ENCODE data around the gene NDRG4.

NDRG4 gene

DNA sequence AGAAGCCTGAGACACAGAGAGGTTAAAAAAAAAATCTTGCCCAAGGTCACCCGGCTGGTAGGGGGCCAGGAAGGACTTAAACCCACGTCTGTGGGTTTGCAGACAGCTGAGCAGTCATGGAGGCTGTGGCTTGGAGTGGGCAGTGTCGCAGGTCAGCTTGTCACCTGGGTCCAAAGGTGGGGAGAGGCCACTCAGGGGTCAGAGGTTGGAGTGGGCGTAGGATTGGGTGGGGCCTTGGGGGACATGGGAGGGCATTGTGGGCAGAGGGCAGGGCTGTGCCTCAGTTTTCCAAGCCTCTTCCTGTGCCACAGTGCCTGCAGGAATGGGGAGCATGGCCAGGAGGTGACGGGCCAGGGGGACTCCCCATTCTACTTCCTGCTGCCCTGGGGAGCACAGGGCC lies 2.0 kb upstream of the NDRG4 start:
- no peak for DNase-seq

DNA sequence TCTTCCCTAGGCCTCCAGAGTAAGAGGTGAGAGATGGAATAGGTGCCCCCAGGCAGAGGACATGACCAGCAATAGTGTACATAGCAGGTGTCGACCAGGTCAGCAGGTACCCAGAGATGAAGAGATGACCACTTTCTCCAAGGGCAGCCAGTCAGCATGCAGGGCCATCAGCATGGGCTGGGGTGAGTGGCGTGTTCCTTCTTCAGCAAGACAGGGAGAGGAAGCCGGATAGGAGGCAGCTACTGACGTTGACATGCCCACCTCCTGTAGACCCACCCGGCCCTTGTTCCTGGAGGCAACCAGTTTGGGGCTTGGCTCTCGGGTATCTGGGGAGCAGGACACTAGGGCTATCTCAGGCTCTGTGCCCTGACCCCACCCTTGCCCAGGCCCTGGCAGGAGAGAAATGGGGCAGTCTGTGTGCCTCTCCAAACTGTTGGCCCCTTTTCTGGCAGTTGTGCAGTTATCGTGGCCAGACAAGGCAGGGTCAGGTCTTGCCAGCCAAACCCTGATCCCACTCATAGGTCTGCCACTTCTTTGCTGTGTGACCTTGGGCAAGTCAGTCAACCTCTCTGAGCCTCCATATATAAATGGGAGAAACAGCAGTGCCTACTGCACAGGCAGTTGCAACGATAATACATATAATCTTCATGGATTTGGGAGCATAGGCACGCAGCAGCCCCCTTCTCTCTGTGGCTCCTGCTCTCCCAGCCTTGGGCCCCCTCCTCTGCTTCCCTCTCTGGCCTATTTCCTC lies 1.4 kb upstream of the NDRG4 start:
- no peak for DNase-seq

DNA sequence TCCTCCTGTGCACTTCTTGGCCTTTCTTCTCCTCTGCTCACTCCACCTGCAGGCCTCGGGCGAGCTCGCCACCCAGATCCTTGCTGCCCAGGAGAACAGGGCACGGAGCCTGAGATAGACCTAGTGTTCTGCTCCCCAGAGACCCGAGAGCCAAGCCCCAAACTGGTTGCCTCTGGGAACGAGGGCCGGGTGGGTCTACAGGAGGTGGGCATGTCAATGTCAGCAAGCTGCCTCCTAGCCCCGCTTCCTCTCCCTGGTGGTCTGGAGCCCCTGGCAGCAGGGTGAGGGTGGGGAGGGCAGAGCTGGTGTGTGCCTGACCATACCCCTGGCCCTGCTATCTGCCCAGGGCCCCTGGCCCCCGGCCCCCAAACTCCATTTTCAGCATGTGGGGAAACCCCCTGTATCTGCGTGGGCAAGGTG lies 841 bp upstream of the NDRG4 start:
- DNase-seq, result no peak

DNA sequence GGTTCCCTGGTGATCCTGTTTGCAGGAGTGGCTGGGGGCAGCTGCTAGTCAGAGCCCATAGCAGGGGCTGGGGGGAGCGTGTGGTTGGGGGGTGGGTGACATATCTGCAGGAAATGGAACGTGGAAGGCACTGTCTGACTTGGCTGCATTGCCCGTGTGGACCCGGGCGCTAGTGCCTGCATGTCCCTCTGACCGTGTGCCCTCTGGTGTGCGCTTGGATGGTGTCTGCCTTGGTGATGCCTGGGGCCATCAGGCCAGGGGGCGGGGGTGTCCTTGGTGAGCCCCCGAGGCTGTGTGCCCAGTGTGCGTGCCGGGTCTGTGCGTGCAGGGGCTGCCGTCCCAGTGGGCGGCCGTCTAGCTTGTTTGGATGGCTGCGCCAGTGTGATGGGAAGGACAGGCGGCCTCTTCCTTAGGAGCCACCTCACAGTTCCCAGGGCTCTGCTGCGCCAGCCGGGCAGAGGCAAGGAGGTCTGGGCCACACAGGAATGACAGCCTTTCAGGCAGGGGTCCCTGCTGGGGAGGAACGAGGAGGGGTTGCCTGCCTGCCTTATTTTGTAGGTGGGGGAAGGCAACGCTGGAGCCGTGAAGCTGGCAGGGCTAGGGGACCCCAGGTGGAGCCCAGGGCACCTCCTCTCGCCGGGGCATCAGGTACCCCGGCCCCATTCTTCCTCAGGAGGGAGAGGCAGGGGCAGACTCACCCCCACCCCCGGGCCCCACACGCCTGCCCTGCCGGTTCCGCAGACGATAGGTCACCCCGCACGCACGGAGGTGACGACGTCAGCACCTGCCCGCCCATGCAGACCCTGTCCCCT lies 693 bp downstream of the NDRG4 start:
- DNase-seq, result no peak

DNA sequence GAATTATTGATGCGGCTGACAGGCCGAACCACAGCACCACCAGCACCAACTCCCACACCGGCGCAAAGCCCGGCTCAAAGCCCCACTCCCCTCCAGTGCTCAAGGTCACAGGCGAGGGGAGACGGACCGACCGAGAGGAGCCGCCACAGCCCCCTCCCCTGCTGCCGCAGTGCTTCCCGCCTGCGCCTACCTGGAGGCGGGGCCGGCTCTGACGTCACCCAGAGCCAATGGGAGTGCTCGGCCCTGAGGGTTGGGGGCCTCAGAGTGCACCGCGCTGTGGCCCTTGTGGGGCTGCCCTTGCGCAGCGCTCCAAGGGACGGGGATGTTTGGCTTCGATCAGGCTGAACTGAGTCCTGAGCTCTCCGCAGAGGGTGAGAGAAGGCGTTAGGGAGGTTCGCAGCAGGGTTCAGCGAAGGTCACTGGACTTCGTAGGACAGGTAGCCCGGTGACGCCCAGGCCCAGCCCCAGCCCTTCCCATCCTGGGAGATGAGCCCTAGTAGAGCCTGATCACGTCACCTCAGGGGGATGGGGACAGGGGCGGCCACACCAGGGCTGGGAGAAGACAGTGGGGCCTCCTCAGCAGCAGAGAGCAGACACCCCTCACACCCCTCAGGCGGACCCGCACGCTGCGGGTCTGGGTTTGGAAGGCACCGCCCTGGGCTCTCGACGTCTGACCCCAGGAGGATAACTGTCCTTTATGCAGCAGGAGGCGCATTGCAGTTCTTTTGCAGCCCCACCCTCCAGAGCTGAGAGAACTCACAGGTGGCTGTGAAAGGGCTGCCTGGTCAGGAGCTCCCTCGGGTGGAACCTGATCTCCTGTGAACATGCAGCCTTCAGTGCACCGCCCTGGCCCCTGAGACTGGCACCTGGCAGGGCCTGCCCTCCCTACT lies 1.5 kb downstream of the NDRG4 start:
- DNase-seq, result no peak

DNA sequence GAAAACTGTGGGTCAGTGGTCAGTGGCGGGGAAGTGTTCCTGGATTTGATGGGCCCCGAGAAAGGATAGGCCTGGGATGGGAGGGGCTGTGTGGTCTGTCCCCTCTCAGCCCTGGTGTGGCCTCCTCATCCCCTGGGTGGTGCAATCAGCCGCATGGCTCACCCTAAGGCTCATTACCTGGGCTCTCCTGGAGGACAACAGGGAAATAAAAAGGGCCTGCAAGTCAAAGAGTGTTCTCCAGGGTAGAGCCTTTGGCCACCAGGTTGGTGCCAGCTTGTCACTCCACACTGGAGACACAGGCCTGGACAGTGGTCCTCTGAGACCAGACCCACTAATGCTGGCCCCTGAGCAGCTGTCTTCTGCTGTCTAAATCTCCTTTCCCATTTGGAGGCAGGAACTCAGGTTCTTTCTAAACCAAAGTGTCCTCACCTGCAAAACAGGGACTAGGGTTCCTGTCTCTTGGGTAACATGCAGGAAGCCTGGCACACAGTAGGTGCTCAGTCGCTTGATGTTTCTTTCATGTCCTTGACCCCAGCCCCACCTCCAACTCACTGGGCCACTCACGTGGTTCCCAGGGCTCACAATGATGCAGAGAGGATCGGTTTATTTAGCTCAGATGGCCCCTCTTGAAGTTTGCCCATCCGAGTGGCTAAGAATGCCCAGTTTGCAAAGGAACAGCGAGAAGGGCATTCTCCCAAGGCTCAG lies 2.4 kb downstream of the NDRG4 start:
- no peak for DNase-seq

DNA sequence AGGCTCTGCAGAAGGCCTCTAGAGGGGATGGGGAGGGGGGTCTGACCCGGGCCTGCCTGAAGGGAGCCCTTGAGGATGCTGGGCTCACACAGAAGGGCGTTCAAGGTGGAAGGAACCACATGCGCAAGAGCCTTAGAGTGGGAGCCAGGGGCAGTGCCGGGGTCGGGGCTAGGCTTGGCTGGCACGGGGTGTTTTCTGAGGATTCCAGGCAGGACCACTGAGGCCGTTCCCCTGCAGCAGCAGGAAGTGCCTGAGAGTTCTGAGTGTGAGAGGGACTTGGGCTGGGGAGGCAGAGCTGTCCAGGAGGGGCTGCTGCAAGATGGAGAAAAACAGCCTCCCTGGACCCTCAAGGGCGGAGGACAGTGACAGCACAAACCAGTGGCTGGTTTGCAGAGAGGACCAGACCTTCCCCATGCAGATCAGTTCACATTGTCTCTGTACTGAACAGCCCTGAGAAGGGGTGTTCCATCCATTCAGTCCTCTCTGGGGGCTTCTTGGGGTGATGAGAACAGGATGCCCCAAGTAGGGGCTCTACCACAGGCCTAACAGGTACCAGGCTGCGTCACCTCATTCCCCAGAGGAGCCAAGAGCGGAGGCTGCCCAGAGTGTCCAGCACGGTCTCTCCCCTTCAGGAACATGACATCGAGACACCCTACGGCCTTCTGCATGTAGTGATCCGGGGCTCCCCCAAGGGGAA lies 3.4 kb downstream of the NDRG4 start:
- DNase-seq, result no peak

DNA sequence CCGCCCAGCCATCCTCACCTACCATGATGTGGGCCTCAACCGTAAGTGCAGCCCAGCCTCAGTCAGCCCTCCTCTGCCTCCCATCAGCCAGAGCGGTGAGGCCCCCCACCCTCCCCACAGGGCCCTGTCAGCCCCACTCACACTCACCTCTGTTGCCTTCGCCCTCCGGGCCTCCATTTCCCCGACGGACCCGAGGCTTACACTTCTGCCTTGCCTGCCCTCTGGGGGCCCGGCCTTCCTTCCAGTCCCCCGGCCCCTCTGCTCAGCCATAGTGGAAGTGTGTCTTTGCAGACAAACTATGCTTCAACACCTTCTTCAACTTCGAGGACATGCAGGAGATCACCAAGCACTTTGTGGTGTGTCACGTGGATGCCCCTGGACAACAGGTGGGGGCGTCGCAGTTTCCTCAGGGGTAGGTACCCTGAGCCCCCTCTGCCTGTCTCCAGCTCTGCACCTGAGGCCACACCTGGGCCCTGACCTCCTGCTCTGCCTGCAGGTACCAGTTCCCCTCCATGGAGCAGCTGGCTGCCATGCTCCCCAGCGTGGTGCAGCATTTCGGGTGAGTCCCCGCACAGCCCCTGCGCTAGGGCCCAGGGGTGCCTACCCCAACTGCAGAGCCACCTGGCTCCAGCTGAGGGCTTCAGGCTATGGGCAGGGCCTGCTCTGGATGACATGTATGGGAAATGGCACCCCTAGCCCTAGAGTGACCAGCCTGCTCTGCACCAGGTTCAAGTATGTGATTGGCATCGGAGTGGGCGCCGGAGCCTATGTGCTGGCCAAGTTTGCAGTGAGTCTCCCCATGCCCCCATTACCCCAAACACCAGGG lies 4.1 kb downstream of the NDRG4 start:
- no peak for DNase-seq

DNA sequence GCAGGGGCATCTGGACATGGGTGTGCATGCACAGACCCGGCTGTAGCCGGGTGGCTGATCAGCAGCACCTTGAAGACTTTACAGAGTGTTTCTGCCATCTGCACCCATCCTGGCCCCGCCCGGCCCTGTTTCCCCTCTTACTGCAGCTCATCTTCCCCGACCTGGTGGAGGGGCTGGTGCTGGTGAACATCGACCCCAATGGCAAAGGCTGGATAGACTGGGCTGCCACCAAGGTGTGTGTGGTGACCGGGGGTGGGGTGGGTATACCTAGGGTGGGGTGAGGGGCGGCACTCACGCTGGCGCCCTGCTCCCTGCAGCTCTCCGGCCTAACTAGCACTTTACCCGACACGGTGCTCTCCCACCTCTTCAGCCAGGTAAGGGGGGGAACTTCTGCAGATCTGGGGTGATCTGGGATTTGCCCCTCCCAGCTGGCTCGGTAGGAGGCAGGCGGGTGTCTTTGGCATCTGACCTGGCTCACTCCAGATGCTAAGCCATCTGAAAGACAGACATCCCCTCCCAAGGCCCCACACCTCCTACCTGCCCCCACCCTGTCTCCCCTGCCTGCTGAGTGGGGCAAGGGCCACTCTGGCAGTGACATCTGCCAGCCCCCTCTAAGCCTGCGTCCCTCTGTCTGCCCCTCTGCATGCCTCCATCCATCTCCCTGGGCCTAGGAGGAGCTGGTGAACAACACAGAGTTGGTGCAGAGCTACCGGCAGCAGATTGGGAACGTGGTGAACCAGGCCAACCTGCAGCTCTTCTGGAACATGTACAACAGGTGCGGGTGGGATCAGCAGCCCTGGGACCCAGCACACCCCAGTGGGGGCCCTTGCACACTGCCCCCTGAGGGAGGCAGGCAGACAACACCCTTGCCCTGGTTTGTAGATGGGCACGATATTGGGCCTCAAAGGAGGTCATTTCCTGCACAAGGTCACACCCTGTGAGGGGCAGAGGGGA lies 6.6 kb downstream of the NDRG4 start:
- no peak for DNase-seq

DNA sequence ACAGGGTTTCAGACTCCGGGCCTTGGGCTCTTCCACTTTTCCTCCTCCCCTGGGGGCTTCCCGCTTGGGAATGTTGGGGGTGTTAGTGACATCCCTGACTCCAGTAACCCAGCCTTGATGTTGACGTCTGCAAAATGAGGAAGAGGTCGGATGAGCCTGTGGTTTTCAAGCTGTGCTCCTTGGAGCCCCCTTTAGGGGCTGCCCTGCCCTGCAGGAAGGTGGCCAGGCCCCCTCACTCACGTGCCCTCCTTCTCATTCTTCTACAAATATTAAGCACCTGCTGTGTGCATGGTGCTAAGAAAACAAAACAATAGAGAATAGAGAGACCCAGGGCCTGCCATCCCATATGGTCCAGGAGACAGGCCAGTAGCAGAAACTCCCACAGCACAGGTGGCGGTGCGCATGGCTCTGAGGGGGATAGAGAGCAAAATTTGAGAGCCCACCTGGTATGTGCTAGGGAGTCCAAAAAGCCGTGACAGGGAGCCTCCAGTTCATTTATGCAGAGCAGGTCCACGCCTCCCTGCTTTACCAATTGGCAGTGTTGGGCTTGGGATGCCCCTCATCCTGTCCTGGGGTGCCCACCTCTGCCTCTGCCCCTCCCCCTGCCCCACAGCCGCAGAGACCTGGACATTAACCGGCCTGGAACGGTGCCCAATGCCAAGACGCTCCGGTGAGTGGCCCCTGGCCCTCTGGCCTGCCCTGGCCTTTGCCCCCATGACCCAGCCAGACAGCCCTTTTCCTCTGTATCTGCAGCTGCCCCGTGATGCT lies 7.4 kb downstream of the NDRG4 start:
- DNase-seq, result no peak

DNA sequence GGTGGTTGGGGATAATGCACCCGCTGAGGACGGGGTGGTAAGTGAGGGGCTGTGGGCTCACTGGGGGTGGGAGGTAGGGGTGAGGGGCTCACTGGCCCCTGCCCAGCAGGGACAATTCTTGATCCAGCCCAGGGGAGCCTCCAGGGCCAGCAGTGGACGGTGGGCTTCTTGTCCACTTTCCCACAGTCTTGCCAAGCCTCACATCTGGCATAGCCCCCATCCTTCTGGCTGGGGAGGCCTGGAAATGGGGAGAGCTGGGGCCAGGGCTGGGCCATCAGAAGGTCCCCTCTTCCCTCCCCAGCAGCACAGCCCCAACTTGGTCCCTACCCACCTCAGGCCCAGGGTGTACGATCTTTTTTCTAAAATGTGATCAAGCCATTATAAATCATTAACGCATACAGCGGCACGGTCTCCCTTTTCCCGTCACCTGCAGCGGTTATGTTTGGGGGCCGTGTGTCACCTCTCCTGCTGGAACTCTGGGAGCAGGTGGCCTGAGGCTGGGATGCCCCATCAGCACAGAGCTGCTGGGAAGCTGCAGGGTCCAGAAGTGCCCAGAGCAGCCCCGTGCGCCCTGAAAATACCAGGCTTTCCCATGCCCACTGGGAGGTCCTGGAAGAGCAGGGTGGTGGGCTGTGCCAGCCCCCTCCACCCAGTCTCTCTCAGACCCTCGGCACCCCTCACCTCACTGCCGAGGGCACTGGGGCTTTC lies 8.2 kb downstream of the NDRG4 start:
- no peak for DNase-seq

DNA sequence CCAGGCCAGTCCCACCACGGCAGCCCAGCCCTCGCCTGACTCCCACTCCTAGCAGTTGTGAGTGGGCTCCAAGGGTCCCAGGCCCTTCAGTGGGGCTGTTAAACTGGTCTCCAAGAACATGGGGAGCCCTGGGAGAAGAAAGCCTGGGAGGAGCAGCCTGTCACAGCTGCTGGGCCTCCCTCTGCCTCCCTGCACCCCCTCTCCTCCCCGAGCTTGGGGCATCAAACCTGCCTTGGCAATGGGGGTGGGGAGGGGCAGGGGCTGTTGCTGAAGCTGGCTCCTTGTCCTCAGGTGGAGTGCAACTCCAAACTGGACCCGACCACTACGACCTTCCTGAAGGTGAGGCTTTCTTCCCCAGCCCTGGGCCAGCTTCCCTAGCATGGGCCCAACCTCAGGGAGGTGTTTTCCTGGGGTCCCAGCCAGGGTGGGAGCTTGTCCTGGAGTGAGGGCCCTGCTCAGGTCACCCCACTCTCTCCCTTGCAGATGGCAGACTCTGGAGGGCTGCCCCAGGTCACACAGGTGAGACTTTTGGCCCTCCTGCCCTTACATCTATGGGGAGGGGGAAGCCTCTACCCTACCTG lies 8.8 kb downstream of the NDRG4 start:
- no peak for DNase-seq

DNA sequence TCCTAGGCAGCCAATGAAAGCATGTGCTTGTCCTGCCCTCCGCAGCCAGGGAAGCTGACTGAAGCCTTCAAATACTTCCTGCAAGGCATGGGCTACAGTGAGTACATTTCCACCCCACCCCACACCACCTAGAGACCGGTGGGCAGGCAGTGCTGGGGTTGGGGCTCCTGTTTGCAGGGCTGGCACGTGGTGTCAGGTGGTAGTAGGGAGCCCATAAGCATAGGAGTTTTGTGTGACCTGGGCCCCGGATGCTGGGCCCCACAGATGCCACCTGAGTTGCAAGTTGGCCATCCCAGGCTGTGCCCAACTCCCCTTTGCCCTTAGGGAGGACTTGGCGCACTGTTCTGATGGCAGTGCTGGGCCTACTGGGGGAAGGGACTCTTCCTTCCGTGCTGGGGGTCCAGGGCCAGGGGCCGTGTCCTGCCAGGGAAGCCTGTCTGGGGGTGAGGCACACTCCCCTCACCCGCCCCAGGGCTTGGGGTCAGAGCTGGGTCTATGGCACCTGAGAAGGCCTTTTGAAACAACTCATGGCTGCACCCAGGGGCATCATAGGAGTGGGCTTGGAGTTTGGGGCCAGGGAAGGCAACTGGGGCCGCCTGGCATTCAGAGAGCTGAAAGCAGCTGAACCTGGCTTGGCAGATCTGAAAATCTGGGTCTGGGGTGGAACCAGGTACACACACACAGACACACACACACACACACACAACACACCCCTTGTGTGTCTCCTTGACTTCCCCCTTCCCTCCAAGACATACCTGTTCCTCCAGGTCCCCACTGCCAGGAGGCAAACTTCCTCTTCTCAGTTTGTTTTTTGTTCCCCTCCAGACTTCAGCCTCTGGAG lies 9.5 kb downstream of the NDRG4 start:
- DNase-seq, result no peak

DNA sequence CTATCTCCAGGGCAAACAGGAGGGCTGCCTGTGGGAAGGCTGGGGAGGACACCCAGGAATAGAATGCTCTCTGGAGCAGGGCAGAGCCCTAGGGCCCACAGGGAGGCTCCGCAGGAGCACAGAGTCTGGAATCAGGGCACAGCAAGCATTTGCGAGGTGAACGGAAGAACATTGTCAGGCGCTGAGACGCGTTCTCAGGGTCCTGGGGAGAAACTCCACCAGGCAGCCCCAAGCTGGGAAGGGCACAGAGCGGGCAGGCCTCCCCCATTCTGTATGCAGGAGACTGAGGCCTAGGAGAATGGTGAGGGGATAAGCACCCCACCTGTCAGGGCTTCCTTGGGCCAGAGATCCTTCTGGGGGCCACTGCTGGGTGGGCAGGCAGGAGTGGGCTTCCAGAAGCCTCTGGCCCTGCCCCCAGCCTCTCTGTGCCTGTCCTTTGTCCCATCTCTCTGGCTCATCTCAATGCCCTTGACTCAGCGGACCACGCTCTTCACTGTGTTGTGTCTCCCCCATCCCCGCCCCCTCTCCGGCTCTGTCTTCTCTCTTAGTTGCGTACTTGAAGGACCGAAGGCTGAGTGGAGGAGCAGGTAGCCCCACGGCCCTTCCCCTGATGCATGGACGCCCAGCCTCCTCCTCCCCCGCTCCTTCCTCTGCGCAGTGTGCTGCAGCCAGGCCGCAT lies 10.3 kb downstream of the NDRG4 start:
- no peak for DNase-seq

DNA sequence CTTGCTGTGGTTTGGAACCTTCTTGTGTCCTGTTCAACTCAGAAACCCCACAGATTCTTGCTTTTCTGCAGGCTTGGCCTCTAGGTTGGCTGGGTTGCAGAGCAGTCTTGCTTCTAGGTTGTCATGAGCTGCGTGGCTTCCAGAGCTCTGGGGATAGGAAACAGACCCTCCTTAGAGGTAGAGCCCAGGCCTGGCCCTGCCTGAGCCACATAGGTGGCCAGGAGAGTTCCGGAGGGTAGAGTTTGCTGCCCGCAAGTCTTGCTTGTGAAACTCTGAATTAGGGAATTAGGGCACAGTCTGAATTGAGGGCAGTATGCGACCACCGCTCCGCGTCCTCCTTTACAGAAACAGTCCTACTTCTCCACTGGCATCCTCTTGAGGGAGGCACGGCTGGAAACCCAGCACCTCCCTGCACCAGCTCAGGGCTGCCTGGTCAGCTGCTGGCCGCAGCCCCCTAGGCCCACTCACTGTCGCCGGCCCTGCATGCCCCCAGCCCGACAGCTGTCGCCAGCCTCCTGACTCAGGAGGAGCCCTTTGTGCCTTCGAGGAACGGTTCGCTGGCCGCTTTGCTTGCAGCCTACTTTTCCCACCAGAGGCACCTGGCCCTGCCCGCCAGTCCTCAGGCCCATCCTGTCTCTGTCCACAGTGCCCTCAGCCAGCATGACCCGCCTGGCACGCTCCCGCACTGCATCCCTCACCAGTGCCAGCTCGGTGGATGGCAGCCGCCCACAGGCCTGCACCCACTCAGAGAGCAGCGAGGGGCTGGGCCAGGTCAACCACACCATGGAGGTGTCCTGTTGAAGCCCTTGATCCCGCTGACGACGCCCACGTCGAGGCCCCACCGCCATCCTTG lies 11.1 kb downstream of the NDRG4 start:
- no peak for DNase-seq

Measured in KG1 (cell line).